Measurements from ENCODE around the gene NAA60.

NAA60 gene

DNA sequence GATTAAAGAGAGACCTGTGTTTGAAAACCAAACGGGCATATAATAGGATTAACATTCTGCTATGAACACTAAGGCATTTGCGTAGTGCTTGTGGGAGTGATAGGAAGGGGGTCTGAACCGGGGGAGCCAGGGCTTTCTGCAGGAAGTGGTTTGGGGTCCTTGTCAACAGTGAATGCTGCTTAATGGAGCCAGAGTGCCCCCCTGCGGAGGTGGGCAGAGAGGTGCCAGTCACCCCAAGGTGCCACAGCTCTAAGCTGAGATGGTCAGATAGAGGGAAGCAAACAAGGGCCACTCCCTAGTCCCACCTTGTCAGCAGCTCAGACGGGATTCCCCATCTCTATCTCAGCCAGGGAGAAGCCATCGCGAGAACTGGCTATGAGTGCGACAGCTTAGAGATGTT lies 17.7 kb downstream of the NAA60 start:
- peaks cover 10% of the 10 kb centered on the region for H3K4me1 ChIP-seq (ENCODE audit: control insufficient read depth, insufficient read depth, low read length)
- TF ChIP-seq INSM2 (tag by site-specific recombination; IDR thresholded peaks at IDR 0.05): no peak
- H3K4me3 ChIP-seq (ENCODE audit: low read depth, low read length): no peak overlapping the region
- ChIA-PET POLR2A (no interaction called here), CTCF (interaction anchor here (0.6 kb wide), 1 partner anchor 302 kb away, joined by 4 read pairs; no protein-coding TSS in a partner anchor)
- H3K27ac ChIP-seq (ENCODE audit: extremely low read depth, low read depth, low read length): no peak overlapping the region
- H3K9me3 ChIP-seq (ENCODE audit: control insufficient read depth, insufficient read depth, low read depth, low read length): no peaks in the 10 kb centered on the region
- H3K36me3 ChIP-seq (ENCODE audit: control insufficient read depth in 2 of 2, insufficient read depth in 1 of 2, low read length in 2 of 2): peaks cover 0 to 14% of the 10 kb centered on the region in 2 experiments; a peak in 2 of 3 replicates

GRCh38 chr16:3465301-3465700 lies 21.8 kb downstream of the NAA60 start:
- Histone ChIP-seq H3K36me3 (ENCODE audit: control insufficient read depth in 2 of 2, insufficient read depth in 1 of 2, low read length in 2 of 2) (peaks cover 0 to 23% of the 10 kb centered on the region in 2 experiments; a peak in 2 of 3 replicates), H3K9me3 (ENCODE audit: control insufficient read depth, insufficient read depth, low read depth, low read length) (no peaks in the 10 kb centered on the region), H3K4me3 (ENCODE audit: low read depth, low read length) (no peak overlapping the region), H3K4me1 (ENCODE audit: control insufficient read depth, insufficient read depth, low read length) (no peaks in the 10 kb centered on the region), H3K27ac (ENCODE audit: extremely low read depth, low read depth, low read length) (no peak overlapping the region)
- ChIA-PET CTCF (no interaction called here), POLR2A (no interaction called here)
- no peak for TF ChIP-seq YY2 (tag by site-specific recombination; IDR thresholded peaks at IDR 0.05)
- TF ChIP-seq ZNF792 (tag by site-specific recombination; IDR thresholded peaks at IDR 0.05): no peak
- no peak for TF ChIP-seq ZBTB1 (tag by site-specific recombination; IDR thresholded peaks at IDR 0.05)
- no peak for TF ChIP-seq ZNF660 (tag by site-specific recombination; IDR thresholded peaks at IDR 0.05)

DNA sequence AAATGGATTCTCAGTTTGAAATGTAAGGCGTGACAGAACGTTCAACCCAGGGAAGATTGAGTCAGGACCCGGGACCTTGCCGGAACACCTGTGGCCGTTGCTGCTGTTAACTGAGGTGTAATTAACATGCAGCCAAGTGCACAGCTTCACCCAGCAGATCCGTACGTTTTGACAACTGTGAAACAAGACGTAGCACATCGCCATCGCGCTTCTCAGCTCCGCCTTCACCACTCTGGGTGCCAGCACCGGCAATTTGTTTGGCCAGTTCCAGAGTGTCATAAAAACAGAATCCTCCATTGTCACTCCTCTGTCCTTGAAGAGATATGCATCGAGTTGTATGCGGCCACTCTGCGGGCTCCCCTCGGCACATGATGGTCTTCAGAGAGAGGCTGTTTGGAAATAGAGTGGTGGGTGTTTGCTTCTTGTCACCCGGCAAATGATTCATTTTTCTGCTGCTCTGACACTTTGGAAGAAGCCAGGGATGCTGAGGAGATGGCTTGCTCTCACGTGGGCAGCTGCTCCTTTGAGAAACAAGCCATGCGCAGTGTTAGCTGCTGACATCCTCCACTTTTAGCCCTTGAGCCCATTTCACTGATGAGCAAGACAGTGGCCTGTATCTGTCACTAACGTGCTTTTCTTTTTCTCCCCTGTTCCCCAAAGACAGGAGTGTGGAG lies 22.6 kb downstream of the NAA60 start:
- Histone ChIP-seq H3K9me3 (ENCODE audit: control insufficient read depth, insufficient read depth, low read depth, low read length) (no peaks in the 10 kb centered on the region), H3K36me3 (ENCODE audit: control insufficient read depth in 2 of 2, insufficient read depth in 1 of 2, low read length in 2 of 2) (peaks cover 0 to 19% of the 10 kb centered on the region in 2 experiments; a peak in 2 of 3 replicates), H3K4me1 (ENCODE audit: control insufficient read depth, insufficient read depth, low read length) (no peaks in the 10 kb centered on the region), H3K4me3 (ENCODE audit: low read depth, low read length) (no peak overlapping the region), H3K27ac (ENCODE audit: extremely low read depth, low read depth, low read length) (no peak overlapping the region)
- TF ChIP-seq ZNF248 (tag by site-specific recombination; IDR thresholded peaks at IDR 0.05) (no peak), ZNF529 (tag by site-specific recombination; IDR thresholded peaks at IDR 0.05; ENCODE audit: insufficient replicate concordance) (no peak), ZNF2 (tag by site-specific recombination; IDR thresholded peaks at IDR 0.05) (no peak), INSM2 (tag by site-specific recombination; IDR thresholded peaks at IDR 0.05) (no peak), ZNF292 (tag by site-specific recombination; IDR thresholded peaks at IDR 0.05; ENCODE audit: borderline replicate concordance, low read depth) (no peak), GLIS2 (tag by site-specific recombination; IDR thresholded peaks at IDR 0.05) (no peak), HIC1 (tag by site-specific recombination; IDR thresholded peaks at IDR 0.05) (no peak), ZNF777 (tag by site-specific recombination; IDR thresholded peaks at IDR 0.05; ENCODE audit: borderline replicate concordance) (no peak), ZNF639 (tag by site-specific recombination; IDR thresholded peaks at IDR 0.05) (no peak), KLF16 (tag by site-specific recombination; IDR thresholded peaks at IDR 0.05) (no peak)
- CTCF ChIA-PET: interaction anchor here (0.6 kb wide), 1 partner anchor 545 kb away, joined by 3 read pairs; no protein-coding TSS in a partner anchor
- POLR2A ChIA-PET: no interaction called here

All from HEK293 (cell line).